ENCODE results near the gene CHRNA9. TPM values are rescaled to one million over a fixed set of nuclear protein-coding genes. Genes with fewer than 3 reads are reported as not detected.
"Not testable (repeated sequence)": the region's sequence is repeated elsewhere in the genome, so short reads cannot be mapped to it uniquely, and the experiment has no call there.

CHRNA9 gene
- total RNA-seq, 1 donor from 2014 or later, result not detected

GRCh38 chr4:40292313-40292759 lies 42.8 kb upstream of the CHRNA9 start:
- no peak for DNase-seq
- H3K27me3 Mint-ChIP-seq (ENCODE audit: unreplicated experiment), result peaks cover 4% of the 10 kb centered on the region
- H3K36me3 Mint-ChIP-seq (ENCODE audit: unreplicated experiment), result peaks cover 5% of the 10 kb centered on the region
- no peak overlapping the region for H3K4me3 Mint-ChIP-seq (ENCODE audit: unreplicated experiment)
- H3K4me1 Mint-ChIP-seq (ENCODE audit: low read depth, unreplicated experiment), result no peaks in the 10 kb centered on the region
- peaks cover 8% of the 10 kb centered on the region for H3K9me3 Mint-ChIP-seq (ENCODE audit: unreplicated experiment)
- TF ChIP-seq CTCF (IDR thresholded peaks at IDR 0.05; ENCODE audit: partially characterized antibody, unreplicated experiment), result no peak
- H3K27ac Mint-ChIP-seq (ENCODE audit: unreplicated experiment), result no peak overlapping the region

- H3K36me3 Mint-ChIP-seq (ENCODE audit: unreplicated experiment), result peaks cover 5% of the 10 kb centered on the region
- no peak overlapping the region for H3K27ac Mint-ChIP-seq (ENCODE audit: unreplicated experiment)
- TF ChIP-seq CTCF (IDR thresholded peaks at IDR 0.05; ENCODE audit: partially characterized antibody, unreplicated experiment), result no peak
- no peaks in the 10 kb centered on the region for H3K4me1 Mint-ChIP-seq (ENCODE audit: low read depth, unreplicated experiment)
- no peak for DNase-seq
- peaks cover 7% of the 10 kb centered on the region for H3K9me3 Mint-ChIP-seq (ENCODE audit: unreplicated experiment)
- H3K4me3 Mint-ChIP-seq (ENCODE audit: unreplicated experiment), result no peak overlapping the region
- peaks cover 4% of the 10 kb centered on the region for H3K27me3 Mint-ChIP-seq (ENCODE audit: unreplicated experiment)
Measured at GRCh38 chr4:40294339-40294738, 40.8 kb upstream of the CHRNA9 start.

GRCh38 chr4:40295030-40295429 lies 40.1 kb upstream of the CHRNA9 start:
- H3K36me3 Mint-ChIP-seq (ENCODE audit: unreplicated experiment); H3K9me3 Mint-ChIP-seq (ENCODE audit: unreplicated experiment); H3K27me3 Mint-ChIP-seq (ENCODE audit: unreplicated experiment); H3K4me3 Mint-ChIP-seq (ENCODE audit: unreplicated experiment); H3K4me1 Mint-ChIP-seq (ENCODE audit: low read depth, unreplicated experiment); DNase-seq; H3K27ac Mint-ChIP-seq (ENCODE audit: unreplicated experiment): not testable (repeated sequence)

- no peak overlapping the region for H3K4me3 Mint-ChIP-seq (ENCODE audit: unreplicated experiment)
- peaks cover 4% of the 10 kb centered on the region for H3K27me3 Mint-ChIP-seq (ENCODE audit: unreplicated experiment)
- H3K27ac Mint-ChIP-seq (ENCODE audit: unreplicated experiment), result no peak overlapping the region
- TF ChIP-seq CTCF (IDR thresholded peaks at IDR 0.05; ENCODE audit: partially characterized antibody, unreplicated experiment), result no peak
- DNase-seq, result no peak
- H3K9me3 Mint-ChIP-seq (ENCODE audit: unreplicated experiment), result peaks cover 6% of the 10 kb centered on the region
- H3K36me3 Mint-ChIP-seq (ENCODE audit: unreplicated experiment), result peaks cover 5% of the 10 kb centered on the region
- H3K4me1 Mint-ChIP-seq (ENCODE audit: low read depth, unreplicated experiment), result no peaks in the 10 kb centered on the region
Measured at GRCh38 chr4:40295572-40295971, 39.6 kb upstream of the CHRNA9 start.

- Mint-ChIP-seq H3K27me3 (ENCODE audit: unreplicated experiment) (peaks cover 6% of the 10 kb centered on the region), H3K4me3 (ENCODE audit: unreplicated experiment) (no peak overlapping the region), H3K9me3 (ENCODE audit: unreplicated experiment) (peaks cover 2% of the 10 kb centered on the region), H3K4me1 (ENCODE audit: low read depth, unreplicated experiment) (no peaks in the 10 kb centered on the region), H3K27ac (ENCODE audit: unreplicated experiment) (no peak overlapping the region), H3K36me3 (ENCODE audit: unreplicated experiment) (peaks cover 4% of the 10 kb centered on the region)
- DNase-seq, result no peak
- no peak for TF ChIP-seq CTCF (IDR thresholded peaks at IDR 0.05; ENCODE audit: partially characterized antibody, unreplicated experiment)
Measured at GRCh38 chr4:40299126-40299525, 36.0 kb upstream of the CHRNA9 start.

Measured in glutamatergic neuron (in vitro differentiated cells).